ENCODE results near the gene ATR.
"Not testable (repeated sequence)": the region's sequence is repeated elsewhere in the genome, so short reads cannot be mapped to it uniquely, and the experiment has no call there.

The ATR gene

GRCh38 chr3:142447301-142447851 is 131.2 kb downstream of the ATR start:
- DNase-seq = peak; percentile 39

GRCh38 chr3:142445816-142446254 is 132.7 kb downstream of the ATR start:
- peak; percentile 19 for DNase-seq

DNA sequence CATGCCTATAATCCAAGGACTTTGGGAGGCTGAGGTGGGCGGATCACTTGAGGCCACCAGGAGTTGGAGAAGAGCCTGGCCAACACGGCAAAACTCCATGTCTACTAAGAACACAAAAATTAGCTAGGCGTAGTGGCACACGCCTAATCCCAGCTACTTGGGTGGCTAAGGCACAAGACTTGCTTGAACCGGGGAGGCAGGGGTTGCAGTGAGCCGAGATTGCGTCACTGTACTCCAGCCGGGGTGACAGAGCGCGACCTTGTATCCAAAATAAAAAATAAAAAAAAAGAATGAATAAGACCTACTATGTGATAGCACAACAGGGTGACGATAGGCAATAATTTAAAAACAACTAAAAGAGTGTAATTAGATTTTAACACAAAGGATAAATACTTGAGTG is 134.2 kb downstream of the ATR start:
- no peak for DNase-seq

DNA sequence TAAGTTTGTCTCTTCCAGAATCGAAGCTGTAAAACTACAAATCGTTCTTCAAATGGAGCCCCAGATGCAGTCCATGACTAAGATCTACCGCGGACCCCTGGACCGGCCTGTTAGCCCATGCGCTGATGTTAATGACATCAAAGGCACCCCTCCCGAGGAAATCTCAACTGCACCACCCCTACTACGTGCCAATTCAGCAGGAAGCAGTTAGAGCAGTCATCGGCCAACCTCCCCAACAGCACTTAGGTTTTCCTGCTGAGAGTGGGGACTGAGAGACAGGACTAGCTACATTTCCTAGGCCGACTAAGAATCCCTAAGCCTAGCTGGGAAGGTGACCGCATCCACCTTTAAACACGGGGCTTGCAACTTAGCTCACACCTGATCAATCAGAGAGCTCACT is 135.5 kb downstream of the ATR start:
- DNase-seq = not testable (repeated sequence)

- DNase-seq = not testable (repeated sequence)
Observed at GRCh38 chr3:142439499-142440220, 138.9 kb downstream of the ATR start.

GRCh38 chr3:142438096-142438495 is 140.4 kb downstream of the ATR start:
- DNase-seq = not testable (repeated sequence)

DNA sequence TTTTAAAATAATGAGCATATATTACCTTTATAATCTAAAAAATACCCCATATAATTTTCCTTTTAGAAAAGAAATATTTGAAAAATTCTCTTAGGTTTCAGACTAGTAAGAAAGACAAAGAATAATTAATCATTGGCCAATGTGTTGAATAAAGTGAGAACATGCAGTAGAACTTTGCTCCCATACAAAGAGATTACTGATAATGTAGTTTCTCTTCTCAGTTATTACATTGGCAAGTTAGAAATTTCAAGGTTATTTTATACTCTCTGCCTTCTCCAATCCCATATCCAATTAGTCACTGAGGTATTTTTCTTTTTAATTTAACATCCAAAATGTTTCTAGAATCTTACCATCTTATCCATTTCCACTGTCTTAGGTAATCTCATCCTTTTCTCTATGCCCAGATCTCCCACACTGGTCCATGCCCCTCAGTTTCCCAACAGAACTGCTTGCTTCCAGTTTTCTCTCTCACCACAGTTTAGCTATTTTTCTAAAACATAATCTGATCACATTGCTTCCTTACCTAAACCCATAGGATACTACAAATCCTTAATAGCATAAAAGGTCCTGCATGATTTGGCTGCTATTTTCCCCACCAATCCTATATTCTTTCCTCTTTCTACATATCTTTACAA is 141.5 kb downstream of the ATR start:
- DNase-seq = no peak

DNA sequence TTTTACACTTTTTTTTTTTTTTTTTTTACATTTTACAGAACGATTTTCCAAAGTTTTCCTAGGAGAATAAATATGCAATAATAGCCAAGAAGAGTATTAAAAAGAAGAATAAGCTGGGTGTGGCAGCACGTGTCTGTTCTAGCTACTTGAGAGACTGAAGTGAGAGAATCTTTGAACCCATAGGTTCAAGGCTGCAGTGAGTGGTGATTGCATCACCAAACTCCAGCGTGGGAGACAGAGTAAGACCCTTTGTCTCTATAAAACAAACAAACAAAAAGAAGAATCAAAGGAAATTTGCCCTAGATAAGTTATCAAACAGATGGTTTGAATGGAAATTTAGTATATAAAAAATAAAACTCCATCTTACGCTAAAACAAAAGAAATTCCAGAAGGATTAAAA is 144.0 kb downstream of the ATR start:
- no peak for DNase-seq

- DNase-seq = no peak
Observed at GRCh38 chr3:142433110-142433509, 145.4 kb downstream of the ATR start.

DNA sequence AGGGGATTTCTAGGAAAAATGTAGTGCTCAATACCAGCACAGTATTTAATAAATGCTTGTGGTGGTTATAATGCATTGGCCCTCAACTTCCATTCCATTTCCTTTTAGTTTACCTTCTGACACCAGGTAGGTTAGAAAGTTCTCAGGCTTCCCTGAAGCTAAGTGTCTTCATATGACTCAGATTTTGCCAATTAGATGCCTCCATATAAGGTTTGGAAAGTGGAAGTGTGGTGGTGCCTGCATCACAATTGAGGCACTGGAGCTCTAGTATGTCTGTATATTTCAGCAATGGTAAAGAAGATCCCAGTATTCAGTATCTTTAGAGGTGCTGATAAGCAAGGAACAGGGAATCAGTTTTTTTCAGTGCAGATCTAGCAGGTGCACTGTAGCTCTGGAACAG is 149.0 kb downstream of the ATR start:
- no peak for DNase-seq

GRCh38 chr3:142424754-142425153 is 153.8 kb downstream of the ATR start:
- no peak for DNase-seq

- DNase-seq = no peak
Observed at GRCh38 chr3:142418926-142419592, 159.5 kb downstream of the ATR start.

DNA sequence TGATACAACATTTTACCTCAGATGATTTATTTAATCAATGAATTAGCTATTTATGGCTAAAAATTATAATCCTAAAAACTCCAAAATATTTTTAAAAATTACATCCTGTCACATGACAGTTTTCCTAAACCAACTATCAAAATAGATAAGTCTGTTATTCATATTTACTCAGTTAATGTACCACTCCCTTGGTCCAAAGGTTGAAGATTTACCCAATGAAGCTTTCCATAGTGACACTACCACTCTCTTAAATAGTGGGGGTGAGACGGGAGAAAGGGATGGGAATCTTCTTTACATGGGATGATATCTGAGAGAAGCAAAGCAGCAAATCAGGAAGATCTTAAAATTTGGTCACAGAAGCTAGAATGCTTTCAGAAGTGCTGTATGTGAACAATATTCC is 161.2 kb downstream of the ATR start:
- DNase-seq = no peak

DNA sequence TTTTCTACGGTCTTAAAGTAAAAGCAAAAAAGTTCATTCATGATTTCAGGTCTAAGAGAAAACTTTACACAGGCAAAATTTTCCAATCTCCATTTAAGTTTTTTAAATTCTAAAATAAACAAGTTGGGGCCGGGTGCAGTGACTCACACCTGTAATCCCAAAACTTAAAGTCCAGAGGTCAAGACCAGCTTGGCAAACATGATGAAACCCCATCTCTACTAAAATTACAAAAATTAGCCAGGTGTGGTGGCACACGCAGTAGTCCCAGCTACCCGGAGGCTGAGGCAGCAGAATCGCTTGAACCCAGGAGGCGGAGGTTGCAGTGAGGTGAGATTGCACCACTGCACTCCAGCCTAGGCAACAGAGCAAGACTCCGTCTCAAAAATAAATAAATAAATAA is 178.0 kb downstream of the ATR start:
- not testable (repeated sequence) for DNase-seq
